SK-N-MC (cell line): ENCODE results near the gene CDIP1.

ENCODE experiments used
- EZH2 ChIP-seq: fragments of 200-600 bp; sonication (generic); IDR thresholded peaks from one replicate; pipeline ENCODE4 v1.6.1; 2017; ENCODE audit warnings: antibody characterized with exemption
- FOXP2 ChIP-seq: optimal IDR thresholded peaks from 2 replicates; pipeline ENCODE3; 2011; ENCODE audit warnings: mild to moderate bottlenecking, moderate library complexity; ENCODE audit not compliant: insufficient read depth; ENCODE audit errors: extremely low read length, control extremely low read depth
- POLR2AphosphoS5 ChIP-seq: IDR thresholded peaks from 2 replicates; pipeline ENCODE4 v1.6.1; 2012; ENCODE audit warnings: mild to moderate bottlenecking, low read depth, low read length, borderline replicate concordance

- TF ChIP-seq POLR2AphosphoS5: no peak
- TF ChIP-seq EZH2: no peak
- no peak for TF ChIP-seq FOXP2
These were observed 17.7 kb downstream of the CDIP1 start for GRCh38 chr16:4520913-4521312.
